SK-N-SH treated with all-trans-retinoic acid at 6 μM for 48 hours (cell line): ENCODE measurements around the gene SEMA6B.

Experiments used
- ATAC-seq: fragments of 200-7000 bp; cut with Tn5 transposase; 3 replicates; pipeline ENCODE4 v1.9.1; 2020; ENCODE audit warnings: mild to moderate bottlenecking, moderate library complexity
- ARNTL ChIP-seq: fragments of 450-650 bp; formaldehyde crosslinking; IDR thresholded peaks from 2 replicates; pipeline ENCODE4 v1.5.0; 2020; ENCODE audit warnings: low read depth, mild to moderate bottlenecking, moderate library complexity, borderline replicate concordance
- BACH2 ChIP-seq: fragments of 250-450 bp; sonication (Bioruptor Pico); IDR thresholded peaks from 2 replicates; pipeline ENCODE4 v1.9.0; 2021; ENCODE audit warnings: mild to moderate bottlenecking, borderline replicate concordance
- CSRNP3 ChIP-seq: fragments of 250-450 bp; sonication (Bioruptor Pico); IDR thresholded peaks from 2 replicates; pipeline ENCODE4 v1.5.1; 2021; ENCODE audit warnings: mild to moderate bottlenecking, moderate library complexity
- GLIS3 ChIP-seq: fragments of 250-450 bp; sonication (Bioruptor Pico); IDR thresholded peaks from 2 replicates; pipeline ENCODE4 v1.5.0; 2020; ENCODE audit warnings: mild to moderate bottlenecking, moderate library complexity
- ISL1 ChIP-seq: fragments of 250-450 bp; sonication (Bioruptor Pico); IDR thresholded peaks from 2 replicates; pipeline ENCODE4 v2.1.2; 2022; ENCODE audit warnings: mild to moderate bottlenecking, moderate library complexity
- OSR1 ChIP-seq: fragments of 250-450 bp; sonication (Bioruptor Pico); IDR thresholded peaks from 2 replicates; pipeline ENCODE4 v1.8.0; 2022; ENCODE audit warnings: moderate library complexity, mild to moderate bottlenecking, inconsistent platforms
- PATZ1 ChIP-seq: fragments of 250-450 bp; sonication (Bioruptor Pico); IDR thresholded peaks from 2 replicates; pipeline ENCODE4 v1.8.0; 2020; ENCODE audit warnings: mild to moderate bottlenecking, moderate library complexity, borderline replicate concordance
- POU6F1 ChIP-seq: fragments of 250-450 bp; sonication (Bioruptor Pico); IDR thresholded peaks from 2 replicates; pipeline ENCODE4 v1.8.0; 2021; ENCODE audit warnings: low read depth, mild to moderate bottlenecking, moderate library complexity, borderline replicate concordance
- RARB ChIP-seq: fragments of 250-450 bp; sonication (Bioruptor Pico); IDR thresholded peaks from 2 replicates; pipeline ENCODE4 v1.8.0; 2021; ENCODE audit warnings: mild to moderate bottlenecking, moderate library complexity
- SNAI2 ChIP-seq: fragments of 250-450 bp; sonication (Bioruptor Pico); IDR thresholded peaks from 2 replicates; pipeline ENCODE4 v1.5.0; 2020; ENCODE audit warnings: mild to moderate bottlenecking, moderate library complexity
- TCF4 ChIP-seq: fragments of 250-450 bp; sonication (Bioruptor Pico); IDR thresholded peaks from 2 replicates; pipeline ENCODE4 v1.8.0; 2021; ENCODE audit warnings: mild to moderate bottlenecking, moderate library complexity, borderline replicate concordance
- TOX ChIP-seq: fragments of 250-450 bp; sonication (Bioruptor Pico); IDR thresholded peaks from 2 replicates; pipeline ENCODE4 v1.8.0; 2021; ENCODE audit warnings: mild to moderate bottlenecking, moderate library complexity, borderline replicate concordance
- TSHZ2 ChIP-seq: fragments of 250-450 bp; sonication (Bioruptor Pico); IDR thresholded peaks from 2 replicates; pipeline ENCODE4 v1.5.0; 2020; ENCODE audit warnings: mild to moderate bottlenecking, moderate library complexity
- ZC3H10 ChIP-seq: fragments of 250-450 bp; sonication (Bioruptor Pico); IDR thresholded peaks from 2 replicates; pipeline ENCODE4 v1.5.1; 2021; ENCODE audit warnings: mild to moderate bottlenecking, moderate library complexity
- ZFP3 ChIP-seq: fragments of 250-450 bp; sonication (Bioruptor Pico); IDR thresholded peaks from 2 replicates; pipeline ENCODE4 v1.5.0; 2020; ENCODE audit warnings: mild to moderate bottlenecking, moderate library complexity
- ZFP30 ChIP-seq: fragments of 450-650 bp; formaldehyde crosslinking; IDR thresholded peaks from 2 replicates; pipeline ENCODE4 v1.5.0; 2022; ENCODE audit warnings: mild to moderate bottlenecking, moderate library complexity
- ZNF565 ChIP-seq: fragments of 450-650 bp; formaldehyde crosslinking; conservative IDR thresholded peaks from 2 replicates; pipeline ENCODE4 v1.5.0; 2020; ENCODE audit warnings: low read depth, mild to moderate bottlenecking, moderate library complexity
- ZNF70 ChIP-seq: fragments of 450-650 bp; formaldehyde crosslinking; IDR thresholded peaks from 2 replicates; pipeline ENCODE4 v1.5.0; 2020; ENCODE audit warnings: mild to moderate bottlenecking, moderate library complexity
- ZNF8 ChIP-seq: fragments of 450-650 bp; formaldehyde crosslinking; IDR thresholded peaks from 2 replicates; pipeline ENCODE4 v1.5.0; 2020; ENCODE audit warnings: mild to moderate bottlenecking, moderate library complexity

SEMA6B gene

GRCh38 chr19:4507150-4507452 lies 52.4 kb downstream of the SEMA6B start:
- TF ChIP-seq CSRNP3 (CRISPR knock-in tag) = no peak
- TF ChIP-seq BACH2 = no peak
- TF ChIP-seq ZNF8 (CRISPR knock-in tag) = no peak
- no peak for TF ChIP-seq OSR1
- no peak for TF ChIP-seq ZFP3
- TF ChIP-seq ARNTL = no peak
- TF ChIP-seq RARB (CRISPR knock-in tag) = no peak
- no peak for TF ChIP-seq TCF4 (CRISPR knock-in tag)
- no peak for TF ChIP-seq SNAI2 (CRISPR knock-in tag)
- TF ChIP-seq, all 23 proteins: peak for 0
- no peak for ATAC-seq

GRCh38 chr19:4506449-4507149 lies 52.9 kb downstream of the SEMA6B start:
- ATAC-seq = peak; percentile 27; the same call in 2 of the 3 replicates

GRCh38 chr19:4505570-4506448 lies 53.7 kb downstream of the SEMA6B start:
- ATAC-seq = no peak; the same call in 2 of the 3 replicates
- TF ChIP-seq TOX (CRISPR knock-in tag) = no peak
- no peak for TF ChIP-seq POU6F1 (CRISPR knock-in tag)
- no peak for TF ChIP-seq GLIS3 (CRISPR knock-in tag)
- no peak for TF ChIP-seq TCF4 (CRISPR knock-in tag)
- TF ChIP-seq ZNF565 = no peak
- TF ChIP-seq OSR1 = no peak
- TF ChIP-seq BACH2 = no peak
- no peak for TF ChIP-seq SNAI2 (CRISPR knock-in tag)
- no peak for TF ChIP-seq ZFP3
- no peak for TF ChIP-seq PATZ1 (CRISPR knock-in tag)
- no peak for TF ChIP-seq TSHZ2 (CRISPR knock-in tag)
- TF ChIP-seq ZNF8 (CRISPR knock-in tag) = no peak
- TF ChIP-seq ISL1 (CRISPR knock-in tag) = no peak
- no peak for TF ChIP-seq ZC3H10
- no peak for TF ChIP-seq ZNF70
- no peak for TF ChIP-seq CSRNP3 (CRISPR knock-in tag)

More at GRCh38 chr19:4506449-4507149, 52.9 kb downstream of the SEMA6B start:
- TF ChIP-seq ZFP30 (CRISPR knock-in tag) (no peak), POU6F1 (CRISPR knock-in tag) (no peak), TOX (CRISPR knock-in tag) (no peak), ARNTL (no peak)
